ENCODE data around the gene TMEM117. TPM values are rescaled to one million over a fixed set of nuclear protein-coding genes. Genes with fewer than 3 reads are reported as not detected.

The TMEM117 gene
- total RNA-seq, 1 experiment from 2014 or later, result 5.9 TPM

DNA sequence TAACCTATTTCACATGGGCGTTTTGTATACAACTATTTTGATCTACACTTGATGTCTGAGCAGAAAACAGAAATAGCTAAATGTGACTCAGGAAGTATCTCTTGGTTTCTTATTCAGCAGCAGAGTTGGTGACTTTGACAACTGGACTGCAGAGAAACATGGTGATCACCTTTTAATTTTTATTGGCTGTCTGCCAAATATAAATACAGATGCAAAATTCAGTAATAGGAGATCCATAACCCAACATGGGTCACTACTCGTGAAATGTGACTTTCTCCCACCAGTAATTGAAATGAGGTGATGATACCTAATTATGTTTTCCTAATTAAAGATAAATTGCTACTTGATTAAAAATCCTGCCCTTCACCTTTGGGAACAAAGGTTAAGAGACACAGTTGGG is 553.2 kb downstream of the TMEM117 start:
- Histone ChIP-seq H3K4me1 (ENCODE audit: insufficient read depth, low read length, poor library complexity, severe bottlenecking) (peaks cover 31% of the 10 kb centered on the region), H3K27me3 (replicated peaks; ENCODE audit: insufficient read depth, low read depth, low read length, poor library complexity) (no peaks in the 10 kb centered on the region), H3K27ac (ENCODE audit: low read depth, low read length, poor library complexity, severe bottlenecking) (no peak overlapping the region), H3K9me3 (ENCODE audit: low read depth, low read length, poor library complexity, severe bottlenecking) (no peaks in the 10 kb centered on the region), H3K36me3 (ENCODE audit: insufficient read depth, low read length, poor library complexity, severe bottlenecking) (no peaks in the 10 kb centered on the region), H3K4me3 (ENCODE audit: low read depth, low read length, poor library complexity, severe bottlenecking) (no peak overlapping the region)
- POLR2A ChIA-PET (ENCODE audit: low non-redundant PET), result interaction anchor here (0.7 kb wide), 1 partner anchor 485 kb away, joined by 4 read pairs; no protein-coding TSS in a partner anchor
- TF ChIP-seq EZH2 (IDR thresholded peaks at IDR 0.05; ENCODE audit: borderline replicate concordance, low read depth, low read length, poor library complexity, severe bottlenecking) (no peak), CTCF (conservative IDR thresholded peaks at IDR 0.05; ENCODE audit: low read depth, low read length) (no peak)
- BruUV-seq (replicated peaks), result no TSS peak
- CTCF ChIA-PET, result no interaction called here
- intact Hi-C loops (cut with micrococcal nuclease; ENCODE audit: unreplicated experiment), result no loop called here
- no peak for DNase-seq (ENCODE audit: low spot score)

DNA sequence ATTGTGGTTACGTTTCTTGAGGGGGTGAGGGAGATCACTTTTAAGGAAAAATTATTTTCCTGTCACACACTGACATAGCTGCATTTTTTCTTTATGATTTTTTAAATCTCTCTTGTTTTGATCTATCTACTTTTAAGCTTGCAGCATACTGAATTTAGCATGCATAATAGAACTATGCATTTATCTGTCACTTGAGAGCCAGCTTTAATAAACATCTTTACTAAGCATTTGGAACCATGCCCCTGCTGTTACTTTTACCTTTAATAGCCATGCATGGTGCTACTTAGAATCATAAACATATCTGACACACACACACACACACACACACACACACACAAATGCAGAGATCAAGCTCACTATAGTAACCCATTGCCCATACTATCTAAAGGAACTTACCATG is 554.0 kb downstream of the TMEM117 start:
- intact Hi-C loops (cut with micrococcal nuclease; ENCODE audit: unreplicated experiment), result no loop called here
- peak; percentile 17 for DNase-seq (ENCODE audit: low spot score)
- Histone ChIP-seq H3K27ac (ENCODE audit: low read depth, low read length, poor library complexity, severe bottlenecking) (no peak overlapping the region), H3K9me3 (ENCODE audit: low read depth, low read length, poor library complexity, severe bottlenecking) (no peaks in the 10 kb centered on the region), H3K4me3 (ENCODE audit: low read depth, low read length, poor library complexity, severe bottlenecking) (no peak overlapping the region), H3K27me3 (replicated peaks; ENCODE audit: insufficient read depth, low read depth, low read length, poor library complexity) (no peaks in the 10 kb centered on the region), H3K36me3 (ENCODE audit: insufficient read depth, low read length, poor library complexity, severe bottlenecking) (no peaks in the 10 kb centered on the region), H3K4me1 (ENCODE audit: insufficient read depth, low read length, poor library complexity, severe bottlenecking) (peaks cover 31% of the 10 kb centered on the region)
- BruUV-seq (replicated peaks), result no TSS peak
- ChIA-PET CTCF (interaction anchor here (0.5 kb wide), 1 partner anchor 534 kb away, joined by 17 read pairs; no protein-coding TSS in a partner anchor), POLR2A (ENCODE audit: low non-redundant PET) (no interaction called here)
- no peak for TF ChIP-seq EZH2 (IDR thresholded peaks at IDR 0.05; ENCODE audit: borderline replicate concordance, low read depth, low read length, poor library complexity, severe bottlenecking)
- TF ChIP-seq CTCF (conservative IDR thresholded peaks at IDR 0.05; ENCODE audit: low read depth, low read length), result no peak

DNA sequence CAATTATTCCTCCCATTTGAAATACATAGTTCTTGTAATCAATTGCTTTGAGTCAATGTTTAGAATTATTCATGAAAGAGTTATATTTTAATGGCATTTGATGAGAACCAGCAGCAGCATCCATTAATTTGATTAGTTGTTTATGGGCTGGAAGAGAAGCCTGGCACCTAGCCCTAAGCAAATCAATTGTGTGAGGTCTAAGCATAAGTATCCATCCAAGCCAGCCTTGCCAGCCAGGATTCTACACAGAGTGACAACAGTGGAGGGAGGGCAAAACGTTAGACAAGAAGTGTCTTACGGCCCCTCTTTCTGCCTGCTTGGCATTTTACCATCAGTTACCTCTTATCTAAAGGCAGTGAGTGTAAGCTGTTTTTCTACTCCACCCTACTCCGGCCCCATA is 561.8 kb downstream of the TMEM117 start:
- intact Hi-C loops (cut with micrococcal nuclease; ENCODE audit: unreplicated experiment), result no loop called here
- TF ChIP-seq EZH2 (IDR thresholded peaks at IDR 0.05; ENCODE audit: borderline replicate concordance, low read depth, low read length, poor library complexity, severe bottlenecking) (no peak), CTCF (conservative IDR thresholded peaks at IDR 0.05; ENCODE audit: low read depth, low read length) (no peak)
- Histone ChIP-seq H3K36me3 (ENCODE audit: insufficient read depth, low read length, poor library complexity, severe bottlenecking) (no peaks in the 10 kb centered on the region), H3K4me1 (ENCODE audit: insufficient read depth, low read length, poor library complexity, severe bottlenecking) (no peaks in the 10 kb centered on the region), H3K4me3 (ENCODE audit: low read depth, low read length, poor library complexity, severe bottlenecking) (no peak overlapping the region), H3K9me3 (ENCODE audit: low read depth, low read length, poor library complexity, severe bottlenecking) (no peaks in the 10 kb centered on the region), H3K27ac (ENCODE audit: low read depth, low read length, poor library complexity, severe bottlenecking) (no peak overlapping the region), H3K27me3 (replicated peaks; ENCODE audit: insufficient read depth, low read depth, low read length, poor library complexity) (no peaks in the 10 kb centered on the region)
- BruUV-seq (replicated peaks), result no TSS peak
- CTCF ChIA-PET, result no interaction called here
- POLR2A ChIA-PET (ENCODE audit: low non-redundant PET), result no interaction called here
- DNase-seq (ENCODE audit: low spot score), result no peak

All from A673 (cell line).